GM21526 (cell line): ENCODE measurements around the gene CSNK1G1.
"Not testable (repeated sequence)": the region's sequence is repeated elsewhere in the genome, so short reads cannot be mapped to it uniquely, and the experiment has no call there.

Experiments
- ATAC-seq: cut with Tn5 transposase; IDR thresholded peaks from one replicate; pipeline ENCODE4 v1.9.1; 2021; ENCODE audit warnings: moderate library complexity; ENCODE audit not compliant: unreplicated experiment, low FRiP score

CSNK1G1 gene

DNA sequence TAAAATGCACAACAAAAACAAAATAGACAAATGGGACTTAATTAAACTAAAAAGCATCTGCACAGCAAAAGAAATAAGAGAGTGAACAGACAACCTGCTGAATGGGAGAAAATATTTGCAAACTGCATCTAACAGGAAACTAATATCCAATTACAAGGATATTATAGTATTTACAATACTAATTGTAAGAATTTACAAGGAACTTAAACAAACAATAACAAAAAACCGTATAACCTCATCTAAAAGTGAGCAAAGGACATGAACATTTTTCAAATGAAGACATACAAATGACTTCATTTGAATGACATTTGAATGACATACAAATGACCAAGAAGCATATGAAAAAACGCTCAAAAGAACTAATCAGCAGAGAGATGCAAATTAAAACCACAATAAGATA is 66.4 kb downstream of the CSNK1G1 start:
- ATAC-seq, result no peak

GRCh38 chr15:64288999-64289398 is 67.0 kb downstream of the CSNK1G1 start:
- no peak for ATAC-seq

DNA sequence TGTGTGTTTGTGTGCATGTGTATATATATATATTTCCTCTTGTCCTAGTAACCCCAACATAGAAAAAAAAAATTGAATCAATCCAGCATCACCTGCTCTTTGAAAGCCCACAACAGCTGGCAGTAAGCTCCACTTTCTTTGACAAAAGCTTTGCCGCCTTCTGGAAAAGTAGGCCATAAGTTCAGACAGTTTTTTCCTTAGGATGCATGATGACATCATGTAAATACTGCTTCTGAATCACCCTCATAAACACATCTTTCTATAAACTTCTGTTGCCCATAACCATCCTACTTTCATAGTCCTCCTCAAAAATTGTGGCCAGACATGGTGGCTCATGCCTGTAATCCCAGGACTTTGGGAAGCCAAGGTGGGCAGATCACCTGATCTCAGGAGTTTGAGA is 67.4 kb downstream of the CSNK1G1 start:
- no peak for ATAC-seq

DNA sequence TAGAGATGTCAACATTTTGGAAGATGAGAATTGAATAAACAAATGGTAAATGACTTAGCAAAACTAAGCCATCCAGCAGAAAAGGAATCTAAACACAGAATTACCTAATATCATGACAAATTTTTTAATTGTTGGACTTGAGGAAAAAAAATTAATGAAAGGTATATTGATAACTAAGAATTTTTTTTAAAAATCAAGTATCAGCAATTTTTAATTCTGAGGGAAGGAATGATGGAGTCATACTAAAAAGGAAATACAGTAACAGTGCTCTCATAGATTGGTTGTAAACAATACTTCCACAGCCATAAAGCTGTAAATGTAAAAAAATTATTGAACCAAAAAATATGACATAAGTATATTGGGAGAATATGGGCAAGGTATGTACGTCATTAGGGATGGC is 68.0 kb downstream of the CSNK1G1 start:
- ATAC-seq, result no peak

DNA sequence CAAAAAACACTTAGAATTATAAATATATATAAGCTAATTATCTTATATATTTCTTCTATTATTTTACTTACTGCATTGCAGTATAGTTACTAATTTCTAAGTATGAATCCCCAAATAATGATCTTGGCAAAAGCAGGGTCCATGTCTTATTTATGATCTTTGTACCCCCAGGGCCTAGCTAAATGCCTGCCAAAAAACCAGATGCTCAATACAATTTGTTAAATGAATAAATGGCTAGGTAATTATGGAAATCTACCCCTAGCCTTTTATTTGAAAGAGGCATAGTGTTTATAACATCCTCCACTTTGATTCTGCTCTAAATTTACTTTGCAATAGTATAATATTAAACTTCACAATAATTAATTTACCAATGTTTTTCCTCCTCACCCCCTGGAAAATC is 69.5 kb downstream of the CSNK1G1 start:
- no peak for ATAC-seq

DNA sequence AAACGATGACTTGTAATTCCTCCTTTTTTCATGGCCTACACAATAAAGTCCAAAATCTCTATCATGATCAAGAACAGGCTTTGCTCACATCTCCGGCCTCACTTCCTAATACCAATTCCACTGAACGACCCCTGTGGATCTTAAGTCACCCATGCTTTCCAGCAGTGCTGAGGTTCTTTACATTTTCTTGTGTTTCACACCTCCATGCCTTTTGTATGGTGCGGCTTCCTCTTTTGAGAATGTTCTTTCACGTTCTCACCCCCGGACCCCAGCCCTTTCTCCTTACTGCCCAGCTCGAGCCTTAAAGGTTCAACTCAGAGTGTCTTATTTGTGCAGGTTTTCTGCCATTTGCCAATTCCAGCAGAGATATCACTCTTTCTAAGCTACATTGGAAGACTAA is 70.1 kb downstream of the CSNK1G1 start:
- ATAC-seq, result no peak

GRCh38 chr15:64285150-64285549 is 70.8 kb downstream of the CSNK1G1 start:
- ATAC-seq, result no peak

- ATAC-seq, result no peak
Measured at GRCh38 chr15:64284042-64284441, 71.9 kb downstream of the CSNK1G1 start.

DNA sequence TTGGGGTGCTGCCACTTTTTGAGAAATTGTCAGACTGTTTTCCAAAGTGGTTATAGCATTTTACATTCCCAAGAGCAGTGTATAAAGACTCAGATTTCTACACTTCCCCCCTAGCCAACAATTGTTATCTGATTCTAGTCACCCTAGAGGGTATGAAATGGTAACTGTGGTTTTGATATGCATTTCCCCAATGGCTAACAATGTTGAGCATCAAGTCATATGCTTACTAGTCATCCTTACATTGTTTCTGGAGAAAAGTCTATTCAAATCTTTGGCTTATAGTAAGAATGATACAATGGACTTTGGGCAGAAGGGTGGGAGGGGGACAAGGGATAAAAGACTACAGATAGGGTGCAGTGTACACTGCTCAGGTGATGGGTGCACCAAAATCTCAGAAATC is 73.3 kb downstream of the CSNK1G1 start:
- ATAC-seq, result no peak

- ATAC-seq, result no peak
Measured at GRCh38 chr15:64279131-64279530, 76.8 kb downstream of the CSNK1G1 start.

GRCh38 chr15:64275934-64276333 is 80.0 kb downstream of the CSNK1G1 start:
- no peak for ATAC-seq

GRCh38 chr15:64274341-64274950 is 81.5 kb downstream of the CSNK1G1 start:
- no peak for ATAC-seq

- ATAC-seq, result no peak
Measured at GRCh38 chr15:64267331-64267973, 88.5 kb downstream of the CSNK1G1 start.

DNA sequence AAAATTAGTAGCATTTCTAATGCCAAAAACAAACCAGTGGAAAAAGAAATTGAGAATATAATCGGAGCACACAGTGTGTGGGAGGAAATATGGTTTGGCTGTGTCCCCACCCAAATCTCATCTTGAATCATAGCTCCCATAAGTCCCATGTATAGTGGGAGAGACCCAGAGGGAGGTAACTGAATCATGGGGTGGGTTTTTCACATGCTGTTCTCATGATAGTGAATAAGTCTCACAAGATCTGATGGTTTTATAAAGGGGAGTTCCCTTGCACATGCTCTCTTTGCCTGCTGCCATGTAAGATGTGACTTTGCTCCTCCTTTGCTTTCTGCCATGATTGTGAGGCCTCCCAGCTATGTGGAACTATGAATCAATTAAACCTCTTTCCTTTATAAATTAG is 90.8 kb downstream of the CSNK1G1 start:
- ATAC-seq, result not testable (repeated sequence)

- no peak for ATAC-seq
Measured at GRCh38 chr15:64264502-64264901, 91.5 kb downstream of the CSNK1G1 start.

DNA sequence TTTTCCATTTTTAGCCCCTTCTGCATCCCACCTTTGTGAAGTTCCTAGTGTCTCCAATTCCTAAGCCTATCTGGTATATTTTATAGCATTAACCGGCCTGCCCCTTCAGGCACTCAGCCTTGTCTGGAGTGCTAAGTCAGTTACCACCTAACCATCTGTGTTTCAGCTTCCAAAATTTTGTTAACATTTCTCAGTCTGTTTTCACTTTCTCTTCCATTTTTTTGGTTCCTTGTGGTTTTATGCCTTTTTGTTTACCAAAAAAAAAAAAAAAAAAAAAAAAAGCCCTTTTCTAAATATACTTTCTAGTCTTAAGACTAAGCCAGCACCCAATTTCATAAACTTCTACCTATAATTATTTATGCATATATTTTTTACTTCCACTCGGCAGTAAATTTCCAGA is 92.4 kb downstream of the CSNK1G1 start:
- no peak for ATAC-seq

- ATAC-seq, result no peak
Measured at GRCh38 chr15:64256051-64256450, 99.9 kb downstream of the CSNK1G1 start.

GRCh38 chr15:64251658-64252057 is 104.3 kb downstream of the CSNK1G1 start:
- ATAC-seq, result no peak

DNA sequence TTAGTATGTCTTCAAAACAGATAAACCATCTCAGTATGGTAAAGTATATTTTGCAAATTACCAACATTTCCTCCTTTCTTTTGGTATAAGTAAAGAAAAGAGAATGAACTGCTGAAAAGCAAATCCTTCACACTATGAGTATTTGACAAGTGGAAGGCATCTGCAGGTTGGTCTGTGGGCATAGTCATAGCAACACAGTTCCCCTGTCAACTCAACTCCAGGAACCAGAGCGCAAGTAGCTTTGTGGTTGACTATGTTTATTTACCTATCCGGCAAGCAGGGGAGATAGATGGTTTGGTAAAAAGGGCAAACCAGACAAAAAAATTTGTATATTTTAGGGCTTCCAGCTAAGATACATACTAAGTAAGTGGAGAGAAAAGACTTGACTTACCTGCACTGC is 104.9 kb downstream of the CSNK1G1 start:
- ATAC-seq, result no peak

GRCh38 chr15:64249883-64250575 is 105.9 kb downstream of the CSNK1G1 start:
- no peak for ATAC-seq

- ATAC-seq, result no peak
Measured at GRCh38 chr15:64249406-64249805, 106.6 kb downstream of the CSNK1G1 start.
